ENCODE measurements around the gene NPAS3. TPM values are rescaled to one million over a fixed set of nuclear protein-coding genes. Genes with fewer than 3 reads are reported as not detected.

NPAS3 gene
- total RNA-seq, 1 donor from 2014 or later = 2.4 TPM

GRCh38 chr14:33573301-33573880, 634.7 kb downstream of the NPAS3 start:
- Mint-ChIP-seq H3K4me3 (ENCODE audit: unreplicated experiment) (no peak overlapping the region), H3K27ac (ENCODE audit: unreplicated experiment) (no peak overlapping the region), H3K27me3 (ENCODE audit: unreplicated experiment) (no peaks in the 10 kb centered on the region), H3K4me1 (ENCODE audit: unreplicated experiment) (peaks cover 33% of the 10 kb centered on the region), H3K9me3 (ENCODE audit: unreplicated experiment) (no peaks in the 10 kb centered on the region), H3K36me3 (ENCODE audit: unreplicated experiment) (no peaks in the 10 kb centered on the region)
- no peak for TF ChIP-seq CTCF (IDR thresholded peaks at IDR 0.05)
- no peak for DNase-seq (ENCODE audit: extremely low spot score, unreplicated experiment)

GRCh38 chr14:33576014-33576413, 637.3 kb downstream of the NPAS3 start:
- no peaks in the 10 kb centered on the region for H3K36me3 Mint-ChIP-seq (ENCODE audit: unreplicated experiment)
- TF ChIP-seq CTCF (IDR thresholded peaks at IDR 0.05) = no peak
- no peak for DNase-seq (ENCODE audit: extremely low spot score, unreplicated experiment)
- no peaks in the 10 kb centered on the region for H3K9me3 Mint-ChIP-seq (ENCODE audit: unreplicated experiment)
- H3K27ac Mint-ChIP-seq (ENCODE audit: unreplicated experiment) = no peak overlapping the region
- no peaks in the 10 kb centered on the region for H3K27me3 Mint-ChIP-seq (ENCODE audit: unreplicated experiment)
- H3K4me3 Mint-ChIP-seq (ENCODE audit: unreplicated experiment) = no peak overlapping the region
- H3K4me1 Mint-ChIP-seq (ENCODE audit: unreplicated experiment) = peaks cover 6% of the 10 kb centered on the region

GRCh38 chr14:33578461-33579216, 640.0 kb downstream of the NPAS3 start:
- Mint-ChIP-seq H3K27ac (ENCODE audit: unreplicated experiment) (no peak overlapping the region), H3K36me3 (ENCODE audit: unreplicated experiment) (no peaks in the 10 kb centered on the region), H3K27me3 (ENCODE audit: unreplicated experiment) (no peaks in the 10 kb centered on the region), H3K4me1 (ENCODE audit: unreplicated experiment) (peaks cover 1% of the 10 kb centered on the region), H3K4me3 (ENCODE audit: unreplicated experiment) (no peak overlapping the region), H3K9me3 (ENCODE audit: unreplicated experiment) (no peaks in the 10 kb centered on the region)
- TF ChIP-seq CTCF (IDR thresholded peaks at IDR 0.05) = no peak
- DNase-seq (ENCODE audit: extremely low spot score, unreplicated experiment) = no peak

- peaks cover 1% of the 10 kb centered on the region for H3K4me1 Mint-ChIP-seq (ENCODE audit: unreplicated experiment)
- H3K27ac Mint-ChIP-seq (ENCODE audit: unreplicated experiment) = no peak overlapping the region
- H3K9me3 Mint-ChIP-seq (ENCODE audit: unreplicated experiment) = no peaks in the 10 kb centered on the region
- no peaks in the 10 kb centered on the region for H3K36me3 Mint-ChIP-seq (ENCODE audit: unreplicated experiment)
- H3K27me3 Mint-ChIP-seq (ENCODE audit: unreplicated experiment) = no peaks in the 10 kb centered on the region
- H3K4me3 Mint-ChIP-seq (ENCODE audit: unreplicated experiment) = no peak overlapping the region
- no peak for TF ChIP-seq CTCF (IDR thresholded peaks at IDR 0.05)
- DNase-seq (ENCODE audit: extremely low spot score, unreplicated experiment) = no peak
These were observed 641.6 kb downstream of the NPAS3 start for GRCh38 chr14:33580231-33580749.

GRCh38 chr14:33580841-33581240, 642.2 kb downstream of the NPAS3 start:
- Mint-ChIP-seq H3K4me3 (ENCODE audit: unreplicated experiment) (no peak overlapping the region), H3K9me3 (ENCODE audit: unreplicated experiment) (no peaks in the 10 kb centered on the region), H3K4me1 (ENCODE audit: unreplicated experiment) (no peaks in the 10 kb centered on the region), H3K27me3 (ENCODE audit: unreplicated experiment) (no peaks in the 10 kb centered on the region), H3K36me3 (ENCODE audit: unreplicated experiment) (no peaks in the 10 kb centered on the region), H3K27ac (ENCODE audit: unreplicated experiment) (no peak overlapping the region)
- DNase-seq (ENCODE audit: extremely low spot score, unreplicated experiment) = no peak
- TF ChIP-seq CTCF (IDR thresholded peaks at IDR 0.05) = no peak
